Cerebellar nuclear complex (tissue), 1 donor: ENCODE results near the gene FAIM2.
"Not testable (repeated sequence)": the region's sequence is repeated elsewhere in the genome, so short reads cannot be mapped to it uniquely, and the experiment has no call there.

Experiments used
- DNase-seq, 2 experiments: peaks; one replicate each; lab custom pipeline; 2025; lab: John Stamatoyannopoulos, UW

FAIM2 gene

DNA sequence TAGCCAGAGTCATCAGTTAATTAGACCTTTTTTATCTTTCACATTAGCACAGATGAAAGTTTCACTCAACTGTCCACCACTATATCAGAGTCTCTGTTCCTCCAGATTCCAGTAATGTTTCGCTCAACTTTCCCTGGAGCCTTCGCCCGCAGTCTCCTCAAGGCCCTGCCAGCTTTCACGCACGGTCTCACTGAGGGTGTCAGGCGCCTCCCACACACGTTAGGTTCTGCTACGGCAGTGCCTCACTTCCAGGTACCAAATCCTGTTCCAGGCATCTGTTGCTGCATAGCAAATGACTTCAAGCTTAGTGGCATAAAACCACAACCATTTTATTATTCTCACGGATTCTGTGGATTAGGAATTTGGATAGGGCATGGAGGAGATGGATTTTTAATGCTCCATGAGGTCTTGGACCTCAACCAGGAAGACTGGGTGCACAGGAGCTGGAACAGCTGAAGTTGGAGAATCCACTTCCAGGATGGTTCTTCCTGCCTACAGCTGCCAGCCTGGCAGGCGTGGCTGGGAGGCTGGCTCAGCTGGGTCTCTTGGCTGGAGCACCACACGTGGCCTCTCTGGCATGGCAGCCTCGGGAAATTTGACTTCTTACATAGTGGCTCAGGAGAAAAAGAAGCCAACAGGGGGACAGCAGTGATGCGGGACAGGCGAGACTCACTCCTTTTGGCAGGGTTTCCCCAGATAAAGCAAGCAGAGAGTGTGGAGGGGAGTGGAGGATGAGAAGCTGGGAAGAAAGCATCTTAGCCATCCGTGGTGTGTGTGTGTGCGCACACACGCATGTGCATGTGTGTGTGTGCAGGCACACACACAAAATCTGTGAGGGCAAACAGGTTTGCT lies 39.5 kb downstream of the FAIM2 start:
- no peak for DNase-seq

DNA sequence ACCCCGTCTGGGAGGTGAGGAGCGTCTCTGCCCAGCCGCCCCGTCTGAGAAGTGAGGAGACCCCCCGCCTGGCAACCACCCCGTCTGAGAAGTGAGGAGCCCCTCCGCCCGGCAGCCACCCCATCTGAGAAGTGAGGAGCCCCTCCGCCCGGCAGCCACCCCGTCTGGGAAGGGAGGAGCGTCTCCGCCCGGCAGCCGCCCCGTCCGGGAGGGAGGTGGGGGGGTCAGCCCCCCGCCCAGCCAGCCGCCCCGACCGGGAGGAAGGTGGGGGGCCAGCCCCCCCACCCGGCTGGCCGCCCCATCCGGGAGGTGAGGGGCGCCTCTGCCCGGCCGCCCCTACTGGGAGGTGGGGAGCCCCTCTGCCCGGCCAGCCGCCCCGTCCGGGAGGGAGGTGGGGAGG lies 42.8 kb downstream of the FAIM2 start:
- DNase-seq = not testable (repeated sequence)

DNA sequence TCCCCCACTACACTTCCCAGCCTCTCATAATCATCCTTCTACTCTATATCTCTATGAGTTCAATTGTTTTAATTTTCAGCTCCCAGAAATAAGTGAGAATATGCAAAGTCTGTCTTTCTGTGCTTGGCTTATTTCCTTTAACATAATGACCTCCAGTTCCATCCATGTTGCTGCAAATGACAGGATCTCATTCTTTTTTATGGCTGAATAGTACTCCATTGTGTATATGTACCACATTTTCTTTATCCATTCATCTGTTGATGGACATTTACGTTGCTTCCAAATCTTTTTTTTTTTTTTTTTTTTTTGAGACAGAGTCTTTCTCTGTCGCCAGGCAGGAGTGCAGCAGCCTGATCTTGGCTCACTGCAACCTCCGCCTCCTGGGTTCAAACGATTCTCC lies 47.8 kb downstream of the FAIM2 start:
- DNase-seq = not testable (repeated sequence)

DNA sequence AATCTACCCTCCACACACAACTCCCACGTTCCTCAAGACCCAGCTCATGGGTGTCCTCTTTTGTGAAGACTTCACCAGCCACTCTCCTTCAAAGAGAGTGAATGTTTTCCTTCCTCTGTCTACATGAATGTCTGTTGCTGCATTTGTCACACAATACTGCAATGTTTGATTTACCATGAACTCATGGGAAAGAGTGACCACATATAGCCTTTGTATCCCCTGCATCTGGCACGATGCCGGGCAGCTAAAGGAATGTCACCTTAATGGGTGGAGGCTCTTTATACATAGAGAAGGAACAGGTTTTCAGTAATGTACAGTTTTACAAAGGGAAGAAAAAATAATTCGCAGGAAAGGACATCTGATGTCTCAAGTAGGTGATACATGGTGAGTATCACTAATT lies 48.7 kb downstream of the FAIM2 start:
- DNase-seq = no peak

DNA sequence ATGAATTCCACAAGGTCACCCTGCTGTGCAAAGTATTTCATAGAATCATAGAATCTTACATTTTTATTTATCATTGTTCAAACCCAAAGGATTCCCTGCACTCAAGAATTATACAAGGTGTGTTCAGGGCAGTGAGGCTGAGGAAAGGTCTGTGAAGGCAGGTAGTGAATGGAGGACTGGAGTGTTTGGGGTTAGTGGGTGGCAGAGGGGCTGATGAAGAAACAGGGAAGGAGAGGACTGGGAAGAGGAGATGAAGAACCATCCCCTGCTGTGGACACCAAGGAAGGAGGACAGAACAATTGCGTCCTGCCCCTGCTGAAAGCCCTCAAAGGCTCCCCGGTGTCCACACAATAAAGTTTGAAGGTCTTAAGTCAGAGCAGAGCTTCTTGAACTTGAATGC lies 50.0 kb downstream of the FAIM2 start:
- no peak for DNase-seq

DNA sequence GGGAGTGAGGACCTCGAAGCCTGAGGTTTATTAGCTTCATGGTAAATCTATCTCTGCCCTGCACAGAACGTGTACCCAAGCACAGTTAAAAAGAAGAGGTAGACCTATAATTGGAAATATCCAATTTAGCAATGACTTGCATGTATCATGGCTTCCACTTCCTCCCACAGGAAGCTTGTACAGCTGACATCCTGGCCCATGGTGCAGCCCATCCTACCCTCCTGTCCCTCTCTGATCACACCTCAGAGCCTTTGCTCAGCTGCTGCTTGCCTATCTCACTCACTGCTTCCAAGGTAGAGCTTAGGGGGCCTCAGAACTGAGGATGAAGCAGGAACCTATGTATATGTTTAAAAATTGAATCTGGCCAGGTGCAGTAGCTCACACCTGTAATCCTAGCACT lies 56.5 kb downstream of the FAIM2 start:
- no peak for DNase-seq

DNA sequence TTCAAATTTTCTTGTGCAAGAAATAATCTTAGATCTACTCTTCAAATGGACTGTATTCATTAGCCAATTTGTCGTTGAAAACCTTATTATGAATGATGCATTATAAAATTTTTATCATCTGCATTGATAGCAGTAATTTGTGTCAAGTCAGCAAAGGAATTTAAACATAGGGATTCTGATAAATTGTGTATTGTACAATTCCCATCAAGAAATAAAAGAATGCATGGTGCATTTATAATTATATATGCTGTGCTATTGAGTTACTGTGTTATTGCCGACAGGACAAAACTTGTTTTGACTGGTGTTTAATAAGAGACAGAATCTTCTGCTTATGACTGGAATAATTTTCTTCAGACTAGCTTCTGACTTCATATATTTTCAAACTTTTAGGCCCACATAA lies 57.7 kb downstream of the FAIM2 start:
- DNase-seq = no peak

DNA sequence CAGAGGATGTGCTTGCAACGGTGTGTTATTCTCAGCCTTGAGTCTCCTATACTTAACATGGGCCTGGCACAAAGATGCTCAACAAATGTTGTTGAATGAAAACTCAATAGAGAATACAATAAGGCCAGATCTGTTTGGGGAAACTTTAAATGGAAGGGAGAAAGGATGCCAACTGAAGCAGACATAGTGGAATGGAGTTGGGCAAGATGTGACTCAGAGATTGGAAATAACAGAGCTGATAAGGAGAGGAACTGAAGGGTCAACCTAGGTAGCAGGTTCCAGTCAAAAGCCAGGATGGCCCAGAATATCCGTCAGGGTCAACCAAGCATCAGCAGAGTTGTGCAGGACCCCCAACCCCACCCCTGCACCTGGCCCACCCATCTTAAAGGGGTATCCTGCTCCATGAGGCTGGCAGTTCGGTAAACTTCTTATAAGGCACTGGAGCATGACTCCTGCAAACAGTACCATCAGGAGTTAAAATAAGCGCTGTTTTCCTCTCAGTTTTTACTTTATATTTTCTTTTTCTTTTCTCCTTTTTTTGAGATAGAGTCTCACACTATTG lies 59.7 kb downstream of the FAIM2 start:
- DNase-seq = no peak

DNA sequence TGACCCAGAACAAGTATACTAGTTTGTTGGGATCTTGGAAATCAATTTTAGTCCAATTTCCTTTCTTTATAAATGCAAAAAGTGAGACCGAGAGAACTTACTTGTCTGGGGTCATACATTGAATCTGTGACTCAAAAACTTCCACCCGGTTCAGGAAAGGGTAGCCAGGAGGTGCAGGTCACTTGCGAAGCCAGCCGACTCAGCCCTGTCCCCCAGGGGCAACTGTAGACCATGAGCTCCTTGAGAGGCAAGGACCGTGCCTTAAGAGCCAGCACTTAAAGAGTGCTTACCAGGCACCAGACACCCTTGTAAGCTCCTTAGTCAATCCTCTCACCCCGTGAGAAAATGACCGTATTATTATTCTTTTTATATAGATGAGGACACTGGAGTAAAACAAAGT lies 60.3 kb downstream of the FAIM2 start:
- DNase-seq = no peak

DNA sequence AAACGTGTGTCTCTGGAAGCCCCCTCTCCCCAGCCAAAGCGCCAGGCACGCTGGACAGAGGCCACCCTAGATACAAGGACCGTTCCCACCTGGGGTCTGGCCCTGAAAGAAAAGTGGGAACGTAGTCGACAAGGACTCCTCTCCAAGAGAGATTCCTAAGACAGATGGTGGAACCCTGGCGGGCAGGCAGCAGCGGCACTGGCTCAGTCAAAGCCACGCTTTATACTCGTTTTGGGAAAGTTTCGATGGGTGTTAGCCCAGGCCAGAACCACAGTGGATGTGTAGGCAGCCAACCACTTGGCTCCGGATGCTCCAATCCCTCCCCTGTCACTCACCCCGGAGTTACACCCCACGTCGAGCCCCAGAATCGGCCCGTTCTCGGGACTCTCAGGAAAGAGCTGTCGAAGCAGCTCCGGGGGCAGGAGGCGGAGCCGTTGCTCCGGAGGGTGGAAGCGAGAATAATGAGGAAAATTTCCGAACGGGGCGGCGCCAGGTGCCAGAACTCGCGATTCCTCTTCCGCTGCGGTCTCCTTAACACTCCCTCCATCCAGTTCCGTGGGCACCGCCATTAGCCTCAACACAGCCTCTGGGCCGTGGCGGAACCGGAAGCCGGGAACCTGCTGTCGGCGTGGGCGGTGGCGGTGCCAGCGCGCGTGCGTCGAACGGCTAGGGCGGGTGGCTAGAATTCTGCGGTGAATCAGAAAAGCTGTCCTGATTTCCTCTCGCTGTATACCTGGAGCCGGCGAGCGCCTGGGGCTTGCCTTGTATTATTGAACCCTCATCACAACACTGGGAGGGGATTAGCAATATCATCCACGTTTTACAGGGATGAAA lies 61.0 kb downstream of the FAIM2 start, which contains the start of gene BCDIN3D:
Gene BCDIN3D, minus strand, starts transcription at position 588 of the 834 bp plus-strand sequence. Its CDS starts 19 bp downstream, at position 569.
- peak; percentile 38 to 73 for DNase-seq

DNA sequence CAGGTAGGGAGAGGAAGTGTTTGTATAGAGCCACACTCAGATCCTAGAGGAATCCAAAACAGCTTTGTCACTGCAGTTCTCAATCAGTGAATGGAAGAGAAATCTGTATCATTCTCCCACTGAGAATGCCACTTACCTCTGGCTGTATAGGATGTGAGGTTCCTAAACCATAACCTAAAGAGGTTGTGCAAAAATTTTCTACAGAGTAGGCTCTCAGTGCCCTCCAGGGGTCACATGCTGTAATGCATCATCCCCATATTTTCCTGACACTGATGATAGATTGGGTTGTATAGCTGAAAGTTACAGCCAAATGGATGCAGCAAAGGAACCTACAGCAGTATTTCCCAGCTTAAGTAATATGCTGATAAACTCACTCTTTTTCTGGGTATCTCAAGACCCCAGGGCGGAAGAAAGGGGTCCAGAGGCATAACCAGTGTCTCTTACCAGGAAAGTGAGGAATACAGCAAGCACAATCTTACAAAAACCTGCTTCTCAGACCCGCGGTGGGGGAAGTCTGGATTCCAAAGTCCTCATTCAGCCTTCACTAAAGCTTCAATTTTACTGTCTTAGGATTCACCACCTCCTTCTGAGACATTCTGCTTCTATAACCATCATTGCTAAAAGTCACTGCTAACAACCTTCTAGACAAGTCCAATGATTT lies 64.6 kb downstream of the FAIM2 start:
- DNase-seq = no peak

DNA sequence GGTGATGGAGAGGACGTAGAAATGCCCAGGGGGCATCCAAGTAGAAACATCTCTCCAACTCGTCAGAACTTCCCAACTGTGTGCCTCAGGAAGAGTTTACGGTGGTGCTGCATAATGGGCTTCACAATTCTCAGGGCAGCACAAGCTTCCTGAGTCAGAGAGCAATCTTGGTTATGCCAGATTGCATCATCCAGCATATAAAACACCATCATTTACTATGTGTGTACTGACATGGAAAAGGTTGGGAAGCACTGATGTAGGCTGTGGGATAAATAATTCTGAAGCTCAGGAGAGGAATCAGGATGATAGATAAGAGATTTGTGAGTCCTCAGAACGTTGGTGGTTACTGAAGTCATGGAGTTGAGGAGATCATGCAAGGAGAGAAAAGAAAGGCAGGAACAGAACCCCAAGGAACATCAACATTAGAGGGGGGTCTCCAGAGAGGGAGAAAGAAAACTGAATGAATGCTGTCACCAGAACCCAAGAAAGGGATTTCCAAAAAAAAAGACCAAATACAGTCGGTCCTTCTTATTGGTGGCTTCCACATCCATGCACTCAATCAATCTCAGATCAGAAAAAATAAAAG lies 70.8 kb downstream of the FAIM2 start:
- DNase-seq = no peak

DNA sequence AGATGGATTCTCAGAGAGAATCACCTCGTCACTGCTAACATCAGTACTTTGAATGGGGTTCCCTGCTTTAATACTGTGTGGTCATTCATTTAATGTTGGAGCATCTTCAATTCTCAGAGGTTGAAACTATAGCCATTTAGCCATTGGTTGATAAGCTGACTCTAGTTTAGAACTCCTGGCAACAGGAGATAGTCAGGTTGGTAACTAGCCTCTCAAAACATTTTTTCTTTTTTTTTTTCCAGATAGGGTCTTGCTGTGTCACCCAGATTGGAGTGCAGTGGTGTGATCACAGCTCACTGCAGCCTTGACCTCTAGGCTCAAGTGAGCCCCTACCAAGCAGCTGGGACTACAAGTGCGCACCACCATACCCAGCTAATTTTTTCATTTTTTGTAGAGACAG lies 72.0 kb downstream of the FAIM2 start:
- no peak for DNase-seq

DNA sequence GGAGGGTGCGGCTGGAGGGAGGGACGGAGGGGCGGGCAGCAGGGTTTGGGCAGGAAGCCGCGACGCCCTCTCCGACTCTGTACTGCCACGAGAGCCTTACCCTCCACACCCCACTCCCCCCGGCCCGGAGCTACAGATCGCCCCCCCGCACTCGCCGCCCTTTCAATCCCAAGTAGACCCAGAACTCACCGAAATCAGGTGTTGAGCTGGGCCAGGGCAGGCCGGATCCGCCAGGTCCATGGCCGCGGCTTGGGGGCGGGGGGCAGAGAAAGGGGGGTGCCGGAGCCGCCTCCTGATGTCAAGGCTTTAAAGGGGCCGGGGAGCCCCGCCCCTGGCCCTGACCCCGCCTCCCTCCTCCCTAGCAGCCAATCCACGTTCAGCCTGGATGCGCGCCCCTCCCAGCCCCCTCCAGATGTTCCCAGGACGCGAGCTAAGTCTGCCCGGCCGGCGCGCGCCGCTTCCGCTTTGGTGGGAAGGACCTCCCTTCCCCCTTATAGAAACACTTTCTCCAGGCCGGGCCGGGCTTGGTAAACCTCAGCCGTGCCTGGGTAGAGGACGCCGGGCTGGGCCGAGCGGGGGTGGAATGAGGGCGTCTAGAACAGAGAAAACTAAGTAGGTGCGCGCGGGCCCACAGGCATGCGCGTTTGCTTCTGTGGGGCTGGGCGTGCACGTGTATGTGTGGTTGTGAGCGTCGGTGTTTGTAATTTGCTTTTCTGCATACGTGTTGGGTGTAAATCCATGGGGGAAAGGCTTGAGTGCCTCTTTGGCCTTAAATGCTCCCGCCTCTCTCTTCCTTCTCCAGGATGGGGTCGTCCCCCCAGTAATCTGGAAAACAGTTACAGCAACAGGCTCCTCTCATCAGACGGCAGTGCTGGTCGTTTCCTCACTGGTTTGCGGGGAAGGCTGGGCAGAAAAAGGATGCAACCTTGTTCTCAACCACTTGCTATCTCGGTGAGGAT lies 75.3 kb downstream of the FAIM2 start, which contains the start of gene NCKAP5L:
Gene NCKAP5L, minus strand, starts transcription at position 281 of the 959 bp plus-strand sequence. CDS start 24,369 bp downstream, outside the sequence.
- DNase-seq = peak; percentile 5 to 65

DNA sequence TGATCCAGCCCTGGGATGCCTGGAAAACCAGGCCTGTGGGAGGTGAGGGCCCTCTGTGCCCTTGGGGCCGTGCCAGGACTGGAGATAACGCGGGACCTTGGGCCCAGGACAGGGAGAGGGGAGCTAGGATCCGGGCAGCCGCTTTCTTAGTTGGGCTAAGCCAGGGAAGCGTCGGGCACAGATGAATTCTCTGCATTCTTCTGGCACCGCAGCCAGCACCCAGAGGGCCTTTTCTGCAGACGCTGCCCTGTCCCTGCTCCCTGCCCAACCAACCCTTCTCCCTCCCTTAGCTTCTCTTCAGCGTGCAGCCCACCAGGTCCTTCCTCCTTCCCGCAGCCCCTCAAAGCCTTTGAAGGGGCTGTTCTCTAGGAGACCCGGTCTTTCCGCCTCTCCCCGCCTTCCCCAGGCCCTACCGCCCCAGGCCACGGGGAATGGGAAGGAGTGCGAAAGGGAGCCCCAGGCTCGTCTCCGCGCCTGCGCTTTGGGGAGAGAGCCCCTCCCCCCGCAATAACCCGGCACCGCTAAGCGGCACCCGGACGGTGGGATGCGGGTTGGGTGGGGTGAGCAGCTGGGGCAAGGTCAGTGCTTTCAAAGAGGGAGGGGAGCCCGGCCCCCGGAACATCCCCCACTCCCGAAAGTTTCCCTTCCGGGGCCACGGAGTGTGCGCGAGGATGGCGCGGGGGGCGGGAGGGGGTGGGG lies 76.2 kb downstream of the FAIM2 start:
- DNase-seq = no peak

DNA sequence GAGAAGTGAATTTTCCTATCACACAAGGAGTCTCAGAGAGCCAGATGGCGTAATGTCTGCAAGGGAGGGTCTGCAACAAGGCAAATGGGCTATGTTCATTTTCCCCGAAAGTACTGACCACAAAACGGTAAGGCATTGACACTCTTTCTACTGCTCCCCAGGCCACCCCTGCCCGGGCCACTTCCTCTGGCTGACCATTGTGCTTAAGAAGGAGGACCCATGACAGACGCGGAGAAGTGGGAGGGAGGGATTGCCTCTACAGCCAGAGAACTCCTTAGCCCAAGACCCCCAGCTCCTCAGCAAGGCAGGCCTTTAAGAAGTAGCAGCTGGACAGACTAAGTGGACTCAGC lies 76.7 kb downstream of the FAIM2 start:
- DNase-seq = no peak

DNA sequence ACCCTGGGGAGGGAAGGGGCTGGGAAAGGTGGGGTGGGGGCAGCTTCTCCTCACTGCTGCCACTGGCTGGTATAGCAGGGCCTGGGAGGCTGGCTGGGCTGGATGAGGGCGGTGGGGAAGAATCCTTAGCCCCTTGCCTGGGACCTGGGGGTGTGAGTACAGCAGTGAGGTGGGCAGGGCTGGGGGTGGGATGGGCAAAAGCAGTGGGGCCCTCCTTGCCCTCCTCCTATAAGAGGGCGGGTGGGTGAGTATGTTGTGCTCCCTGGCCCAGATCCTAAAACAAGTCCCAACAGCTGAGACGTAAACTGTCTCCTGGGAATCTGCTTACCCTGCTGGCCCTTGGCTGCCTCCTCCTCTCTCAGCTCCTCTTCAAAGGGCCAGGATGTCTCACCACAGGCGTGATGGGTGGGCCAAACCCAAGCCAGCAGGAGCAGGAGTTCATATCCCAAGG lies 77.7 kb downstream of the FAIM2 start:
- DNase-seq = no peak

DNA sequence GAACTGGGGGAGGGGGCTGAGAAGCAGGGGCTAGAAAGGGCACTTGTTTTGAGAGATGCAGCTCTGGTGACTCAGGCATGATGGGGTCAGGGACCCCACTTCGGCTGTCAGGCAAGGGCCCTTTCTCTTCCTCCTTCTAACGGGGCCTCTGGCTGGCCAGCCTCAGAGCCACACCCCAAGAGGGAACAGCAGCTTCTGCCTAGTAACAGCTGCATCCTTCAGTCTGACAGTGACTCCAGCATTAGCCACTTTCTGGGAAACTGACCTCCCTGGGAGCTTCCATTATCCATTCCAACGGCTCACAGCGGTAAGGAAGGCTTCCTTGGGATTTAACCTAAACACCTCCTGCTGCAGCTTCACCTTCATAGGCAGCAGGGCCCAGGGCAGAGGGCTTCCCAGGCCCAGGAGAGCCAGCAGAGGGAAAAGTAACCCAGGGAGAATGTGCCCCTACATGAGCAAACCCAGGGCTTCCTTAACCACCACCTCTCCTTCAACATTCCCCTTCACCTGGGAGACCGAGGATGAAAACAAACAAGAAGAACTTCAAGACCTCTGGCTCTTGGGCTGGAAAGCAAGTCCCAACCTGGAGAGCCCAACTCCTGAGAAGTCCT lies 78.2 kb downstream of the FAIM2 start:
- DNase-seq = no peak

DNA sequence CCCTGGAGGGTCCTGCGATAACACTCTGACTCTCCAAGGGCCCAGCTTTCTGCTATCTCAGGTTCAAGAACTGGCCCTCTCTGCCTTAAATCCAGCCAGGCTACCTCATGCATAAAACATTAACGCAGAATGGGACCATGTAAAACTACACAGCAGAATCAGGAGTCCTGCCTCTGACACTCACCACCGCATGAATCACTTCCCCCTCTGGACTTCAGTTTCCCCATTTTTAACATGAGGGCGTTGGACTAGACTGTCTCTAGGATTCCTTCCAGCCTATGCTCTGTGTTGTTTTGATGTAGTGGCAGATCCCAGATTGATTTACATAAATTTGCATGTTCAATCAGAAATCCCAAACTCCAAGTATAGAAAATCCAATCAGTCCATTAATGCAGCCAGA lies 78.8 kb downstream of the FAIM2 start:
- no peak for DNase-seq
